CD14-positive monocyte (primary cell): ENCODE measurements around the gene TIAM2. TPM values are rescaled to one million over a fixed set of nuclear protein-coding genes. Genes with fewer than 3 reads are reported as not detected.

Experiments used
- DNase-seq, 3 donors: peaks; one replicate each; pipeline ENCODE4 v3.0.0-alpha.2; 2011 to 2022
- H2AFZ ChIP-seq: 2 replicates; pipeline ENCODE4 v1.6.0; 2012; ENCODE audit warnings: mild to moderate bottlenecking, low read depth, low read length, inconsistent platforms; ENCODE audit not compliant: insufficient read depth, poor library complexity, severe bottlenecking
- H3K27ac ChIP-seq, 2 donors: 1 replicate in 1 of 2; 2 replicates in 1 of 2; pipeline ENCODE4 v1.5.1; 2012 to 2013; ENCODE audit warnings: low read length in 2 of 2, control low read depth in 1 of 2, inconsistent platforms in 1 of 2, low read depth in 1 of 2, mild to moderate bottlenecking in 1 of 2
- H3K27me3 ChIP-seq, 2 donors: one replicate each; pipeline versions ENCODE4 v1.6.0 to v1.6.1; 2011 to 2013; ENCODE audit warnings: low read length in 2 of 2; ENCODE audit not compliant: control insufficient read depth in 2 of 2, insufficient read depth in 2 of 2
- H3K36me3 ChIP-seq, 2 donors: replicated peaks in 1 of 2; 1 replicate in 1 of 2; 2 replicates in 1 of 2; pipeline versions ENCODE4 v1.5.1 to v1.6.1; 2012 to 2013; ENCODE audit warnings: low read length in 2 of 2, control low read depth in 1 of 2, inconsistent platforms in 1 of 2, mild to moderate bottlenecking in 1 of 2; ENCODE audit not compliant: insufficient read depth in 2 of 2, control insufficient read depth in 1 of 2
- H3K4me1 ChIP-seq, 2 donors: 1 replicate in 1 of 2; 2 replicates in 1 of 2; pipeline versions ENCODE4 v1.5.1 to v1.6.1; 2012 to 2013; ENCODE audit warnings: low read length in 2 of 2, control low read depth in 1 of 2, inconsistent platforms in 1 of 2, mild to moderate bottlenecking in 1 of 2, moderate library complexity in 1 of 2; ENCODE audit not compliant: insufficient read depth in 2 of 2, control insufficient read depth in 1 of 2
- H3K4me2 ChIP-seq: replicated peaks from 2 replicates; pipeline ENCODE3; 2012; ENCODE audit warnings: low read length, moderate library complexity, mild to moderate bottlenecking; ENCODE audit not compliant: poor library complexity, severe bottlenecking; ENCODE audit errors: extremely low read depth
- H3K4me3 ChIP-seq, 3 experiments: fragments of 200-600 bp in 1 of 3; sonication (generic) in 1 of 3; replicated peaks in 1 of 3; 1 replicate in 2 of 3; 2 replicates in 1 of 3; pipeline ENCODE4 v1.5.1; 2011 to 2013; ENCODE audit warnings: low read length in 3 of 3, mild to moderate bottlenecking in 3 of 3, control low read depth in 2 of 3, low read depth in 2 of 3, inconsistent platforms in 1 of 3, moderate library complexity in 1 of 3
- H3K79me2 ChIP-seq: 2 replicates; pipeline ENCODE4 v1.6.0; 2012; ENCODE audit warnings: mild to moderate bottlenecking, control low read depth, inconsistent platforms, low read length, moderate library complexity; ENCODE audit not compliant: insufficient read depth
- H3K9ac ChIP-seq: 2 replicates; pipeline ENCODE4 v1.6.0; 2017; ENCODE audit warnings: low read length, mild to moderate bottlenecking; ENCODE audit not compliant: insufficient read depth, poor library complexity, severe bottlenecking
- H3K9me3 ChIP-seq, 2 donors: replicated peaks in 1 of 2; 1 replicate in 1 of 2; 2 replicates in 1 of 2; pipeline versions ENCODE4 v1.5.1 to v1.6.1; 2012 to 2013; ENCODE audit warnings: low read length in 2 of 2, control low read depth in 1 of 2; ENCODE audit not compliant: control insufficient read depth in 1 of 2, insufficient read depth in 1 of 2
- H4K20me1 ChIP-seq: 2 replicates; pipeline ENCODE4 v1.6.0; 2012; ENCODE audit warnings: mild to moderate bottlenecking, low read length, control low read depth, moderate library complexity; ENCODE audit not compliant: insufficient read depth
- H3K27ac Mint-ChIP-seq, 7 donors: one replicate each; pipeline ENCODE4 v1.8.0; 2020; ENCODE audit warnings: mild to moderate bottlenecking in 7 of 7, mixed read lengths in 7 of 7, moderate library complexity in 6 of 7, inconsistent platforms in 2 of 7
- H3K27me3 Mint-ChIP-seq, 3 donors: one replicate each; pipeline ENCODE4 v1.8.0; 2021 to 2022; ENCODE audit warnings: low read depth in 3 of 3, mild to moderate bottlenecking in 3 of 3, mixed read lengths in 3 of 3, moderate library complexity in 3 of 3, inconsistent platforms in 1 of 3
- H3K36me3 Mint-ChIP-seq, 2 donors: one replicate each; pipeline ENCODE4 v1.8.0; 2020; ENCODE audit warnings: mixed read lengths in 2 of 2, inconsistent platforms in 1 of 2, mild to moderate bottlenecking in 1 of 2
- H3K4me1 Mint-ChIP-seq: one replicate; pipeline ENCODE4 v1.8.0; 2020; ENCODE audit warnings: mild to moderate bottlenecking, mixed read lengths
- H3K4me3 Mint-ChIP-seq, 2 donors: one replicate each; pipeline ENCODE4 v1.8.0; 2020; ENCODE audit warnings: mild to moderate bottlenecking in 2 of 2, mixed read lengths in 2 of 2, moderate library complexity in 1 of 2
- H3K9me3 Mint-ChIP-seq, 7 donors: one replicate each; pipeline ENCODE4 v1.8.0; 2020 to 2022; ENCODE audit warnings: mixed read lengths in 7 of 7, mild to moderate bottlenecking in 6 of 7, moderate library complexity in 6 of 7, inconsistent platforms in 2 of 7
- WGBS: methylation state at CpG from one replicate; pipeline ENCODE4 v1.1.5; 2013; ENCODE audit warnings: missing lambda C conversion rate; ENCODE audit not compliant: insufficient coverage; 5-methylcytosine and 5-hydroxymethylcytosine counted together
- intact Hi-C, 2 donors: fragments of 100-400 bp; cut with micrococcal nuclease; formaldehyde crosslinking; loops; one replicate each; pipeline versions ENCODE4 v1.15.0 to v1.15.1; 2023
- polyA plus RNA-seq, 3 donors: library from polyadenylated mRNA; depleted of rRNA in 1 of 3; unstranded in 2 of 3; stranded (reverse) in 1 of 3; fragments of 300-500 nt in 2 of 3; fragments of >200 nt in 1 of 3; fragmentation: Illumina TruSeq in 2 of 3; gene quantifications; 1 replicate in 2 of 3; 2 replicates in 1 of 3; pipeline ENCODE4 v1.2.3, GENCODE V29; 2012 to 2021
- TF ChIP-seq, protein P1 (sequence below): fragments of 200-600 bp; IDR thresholded peaks from one replicate; pipeline ENCODE4 v1.8.0; 2022; ENCODE audit warnings: antibody characterized with exemption, mild to moderate bottlenecking

The TIAM2 gene
- polyA plus RNA-seq, 3 donors = 0.25 to 4.2 (median 0.67) TPM

DNA sequence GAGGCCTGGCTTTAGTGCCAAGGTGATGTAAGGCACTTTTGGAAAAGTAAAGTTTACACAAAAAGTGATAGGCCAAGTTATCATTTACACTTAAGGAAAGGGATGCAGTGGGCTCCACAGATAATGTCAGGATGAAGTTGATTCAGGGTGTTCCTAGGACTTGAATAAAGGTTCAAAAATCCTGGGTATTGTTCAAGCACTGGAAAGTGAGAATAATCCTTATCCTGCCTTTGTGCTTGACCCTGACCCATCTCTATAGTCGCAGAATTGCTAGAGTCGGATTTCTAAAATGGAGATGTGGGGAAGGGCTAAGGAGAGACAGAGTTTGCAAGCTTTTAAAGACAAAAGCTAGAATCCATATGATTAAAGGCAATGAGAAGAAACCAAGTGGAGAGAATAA lies 115.6 kb downstream of the TIAM2 start:
- no peaks in the 10 kb centered on the region for H3K79me2 ChIP-seq
- H3K36me3 ChIP-seq = no peaks in the 10 kb centered on the region
- no peaks in the 10 kb centered on the region for H3K9me3 ChIP-seq
- TF ChIP-seq, protein P1, sequence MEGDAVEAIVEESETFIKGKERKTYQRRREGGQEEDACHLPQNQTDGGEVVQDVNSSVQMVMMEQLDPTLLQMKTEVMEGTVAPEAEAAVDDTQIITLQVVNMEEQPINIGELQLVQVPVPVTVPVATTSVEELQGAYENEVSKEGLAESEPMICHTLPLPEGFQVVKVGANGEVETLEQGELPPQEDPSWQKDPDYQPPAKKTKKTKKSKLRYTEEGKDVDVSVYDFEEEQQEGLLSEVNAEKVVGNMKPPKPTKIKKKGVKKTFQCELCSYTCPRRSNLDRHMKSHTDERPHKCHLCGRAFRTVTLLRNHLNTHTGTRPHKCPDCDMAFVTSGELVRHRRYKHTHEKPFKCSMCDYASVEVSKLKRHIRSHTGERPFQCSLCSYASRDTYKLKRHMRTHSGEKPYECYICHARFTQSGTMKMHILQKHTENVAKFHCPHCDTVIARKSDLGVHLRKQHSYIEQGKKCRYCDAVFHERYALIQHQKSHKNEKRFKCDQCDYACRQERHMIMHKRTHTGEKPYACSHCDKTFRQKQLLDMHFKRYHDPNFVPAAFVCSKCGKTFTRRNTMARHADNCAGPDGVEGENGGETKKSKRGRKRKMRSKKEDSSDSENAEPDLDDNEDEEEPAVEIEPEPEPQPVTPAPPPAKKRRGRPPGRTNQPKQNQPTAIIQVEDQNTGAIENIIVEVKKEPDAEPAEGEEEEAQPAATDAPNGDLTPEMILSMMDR = no peak
- H3K4me3 ChIP-seq = no peak overlapping the region
- Mint-ChIP-seq H3K27me3 (peaks cover 16 to 22% (median 19%) of the 10 kb centered on the region in 3 donors), H3K36me3 (no peaks in the 10 kb centered on the region), H3K9me3 (peaks cover 0 to 4% (median 0%) of the 10 kb centered on the region in 7 donors), H3K4me1 (peaks cover 3% of the 10 kb centered on the region), H3K27ac (no peak overlapping the region), H3K4me3 (no peak overlapping the region)
- 100% methylated on average over 2 of the region's 2 CpGs for WGBS
- H3K4me1 ChIP-seq = no peaks in the 10 kb centered on the region
- no peak for DNase-seq
- H3K27me3 ChIP-seq = peaks cover 12% of the 10 kb centered on the region in 2 donors
- H3K9ac ChIP-seq = no peak overlapping the region
- H3K27ac ChIP-seq = no peak overlapping the region
- intact Hi-C loops = no loop called here
- no peaks in the 10 kb centered on the region for H4K20me1 ChIP-seq
- H3K4me2 ChIP-seq = no peak overlapping the region
- no peak overlapping the region for H2AFZ ChIP-seq

DNA sequence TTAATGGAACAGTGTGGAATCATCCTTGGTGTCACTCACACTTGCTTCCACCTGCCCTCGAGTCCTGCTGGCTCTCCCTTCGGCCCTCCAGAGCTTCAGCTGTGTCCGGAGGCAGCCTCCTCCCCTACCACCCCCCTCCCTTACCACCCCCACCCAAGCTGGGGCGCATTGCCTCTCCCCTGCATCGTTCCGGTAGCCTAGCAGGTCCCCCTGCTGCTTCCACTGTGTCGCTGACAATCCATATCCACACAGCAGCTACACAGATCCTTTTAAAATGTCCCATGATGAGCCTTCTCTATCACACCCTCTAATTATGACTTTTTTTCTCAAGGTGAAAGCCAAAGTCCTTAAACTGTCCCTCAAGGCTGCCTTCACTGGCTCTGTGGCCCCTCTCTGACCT lies 117.6 kb downstream of the TIAM2 start:
- Histone ChIP-seq H3K27me3 (peaks cover 0 to 6% of the 10 kb centered on the region in 2 donors), H3K9me3 (no peaks in the 10 kb centered on the region), H3K4me1 (no peaks in the 10 kb centered on the region), H3K9ac (no peak overlapping the region), H2AFZ (no peak overlapping the region), H4K20me1 (no peaks in the 10 kb centered on the region), H3K79me2 (no peaks in the 10 kb centered on the region), H3K4me3 (no peak overlapping the region), H3K4me2 (no peak overlapping the region), H3K36me3 (no peaks in the 10 kb centered on the region), H3K27ac (no peak overlapping the region)
- Mint-ChIP-seq H3K9me3 (peaks cover 0 to 4% (median 0%) of the 10 kb centered on the region in 7 donors), H3K36me3 (no peaks in the 10 kb centered on the region), H3K4me1 (no peaks in the 10 kb centered on the region), H3K27me3 (peaks cover 9 to 12% (median 10%) of the 10 kb centered on the region in 3 donors), H3K4me3 (no peak overlapping the region), H3K27ac (peak overlapping the region in 1 of 7 donors; percentile 73)
- no peak for DNase-seq
- 100% methylated on average over 5 of the region's 7 CpGs for WGBS
- TF ChIP-seq, protein P1 = no peak
- intact Hi-C loops = no loop called here
